Upper lobe of right lung (tissue), 1 donor: ENCODE results near the gene FOXO1. TPM values are rescaled to one million over a fixed set of nuclear protein-coding genes. Genes with fewer than 3 reads are reported as not detected.

Experiments
- ATAC-seq: fragments of 200-7000 bp; cut with Tn5 transposase; one replicate; pipeline ENCODE4 v1.9.1; 2020; ENCODE audit warnings: mild to moderate bottlenecking, moderate library complexity
- DNase-seq: peaks from one replicate; pipeline ENCODE4 v3.0.0-alpha.2; 2020
- H3K27ac ChIP-seq: fragments of 200-600 bp; one replicate; pipeline ENCODE4 v1.8.0; 2022
- H3K27me3 ChIP-seq: fragments of 200-600 bp; one replicate; pipeline ENCODE4 v1.8.0; 2022; ENCODE audit warnings: mild to moderate bottlenecking
- H3K36me3 ChIP-seq: fragments of 200-600 bp; one replicate; pipeline ENCODE4 v1.8.0; 2022
- H3K4me1 ChIP-seq: fragments of 200-600 bp; one replicate; pipeline ENCODE4 v1.8.0; 2022
- H3K4me3 ChIP-seq: fragments of 200-600 bp; one replicate; pipeline ENCODE4 v1.8.0; 2022; ENCODE audit warnings: mild to moderate bottlenecking
- H3K9me3 ChIP-seq: fragments of 200-600 bp; one replicate; pipeline ENCODE4 v1.8.0; 2022
- intact Hi-C: fragments of 100-400 bp; cut with DNase I; formaldehyde crosslinking; loops from one replicate; pipeline ENCODE4 v1.11.0; 2022
- total RNA-seq: library from RNA; stranded (reverse); fragmentation: NEBNext Ultra II Directional; extraction: Animal tissue kit (Norgen Biotek cat#: 25700); gene quantifications from one replicate; pipeline ENCODE4 v1.2.1, GENCODE V29; 2021
- TF ChIP-seq, protein P1 (sequence below): fragments of 200-600 bp; IDR thresholded peaks from one replicate; pipeline ENCODE4 v1.8.0; 2022; ENCODE audit warnings: antibody characterized with exemption
- donor health status: DM: no; HTN: yes; CAD: no; lungs with severe emphysema.

FOXO1 gene
- total RNA-seq, 1 donor from 2014 or later, result 29.4 TPM

DNA sequence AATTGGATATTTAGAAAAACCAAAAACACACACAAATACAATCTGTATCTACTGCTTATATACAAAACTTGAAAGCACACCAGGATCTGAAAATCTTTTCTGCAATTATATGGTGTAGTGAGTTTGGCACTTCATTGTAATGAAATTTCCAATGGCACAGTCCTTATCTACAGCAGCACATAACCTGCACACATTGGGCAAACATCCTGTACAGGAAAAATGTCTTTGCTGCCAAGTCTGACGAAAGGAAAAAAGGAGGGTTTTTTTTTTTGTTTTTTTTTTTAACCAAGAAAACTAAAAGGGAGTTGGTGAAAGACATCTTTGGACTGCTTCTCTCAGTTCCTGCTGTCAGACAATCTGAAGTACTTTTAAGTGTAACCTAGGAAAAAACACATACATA is 107.8 kb downstream of the FOXO1 start:
- no peak for DNase-seq
- Histone ChIP-seq H3K27ac (no peak overlapping the region), H3K4me3 (no peak overlapping the region), H3K36me3 (peaks cover 17% of the 10 kb centered on the region), H3K9me3 (no peaks in the 10 kb centered on the region), H3K4me1 (peaks cover 28% of the 10 kb centered on the region), H3K27me3 (no peaks in the 10 kb centered on the region)
- TF ChIP-seq, protein P1, sequence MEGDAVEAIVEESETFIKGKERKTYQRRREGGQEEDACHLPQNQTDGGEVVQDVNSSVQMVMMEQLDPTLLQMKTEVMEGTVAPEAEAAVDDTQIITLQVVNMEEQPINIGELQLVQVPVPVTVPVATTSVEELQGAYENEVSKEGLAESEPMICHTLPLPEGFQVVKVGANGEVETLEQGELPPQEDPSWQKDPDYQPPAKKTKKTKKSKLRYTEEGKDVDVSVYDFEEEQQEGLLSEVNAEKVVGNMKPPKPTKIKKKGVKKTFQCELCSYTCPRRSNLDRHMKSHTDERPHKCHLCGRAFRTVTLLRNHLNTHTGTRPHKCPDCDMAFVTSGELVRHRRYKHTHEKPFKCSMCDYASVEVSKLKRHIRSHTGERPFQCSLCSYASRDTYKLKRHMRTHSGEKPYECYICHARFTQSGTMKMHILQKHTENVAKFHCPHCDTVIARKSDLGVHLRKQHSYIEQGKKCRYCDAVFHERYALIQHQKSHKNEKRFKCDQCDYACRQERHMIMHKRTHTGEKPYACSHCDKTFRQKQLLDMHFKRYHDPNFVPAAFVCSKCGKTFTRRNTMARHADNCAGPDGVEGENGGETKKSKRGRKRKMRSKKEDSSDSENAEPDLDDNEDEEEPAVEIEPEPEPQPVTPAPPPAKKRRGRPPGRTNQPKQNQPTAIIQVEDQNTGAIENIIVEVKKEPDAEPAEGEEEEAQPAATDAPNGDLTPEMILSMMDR, result no peak
- ATAC-seq, result no peak
- intact Hi-C loops, result no loop called here

DNA sequence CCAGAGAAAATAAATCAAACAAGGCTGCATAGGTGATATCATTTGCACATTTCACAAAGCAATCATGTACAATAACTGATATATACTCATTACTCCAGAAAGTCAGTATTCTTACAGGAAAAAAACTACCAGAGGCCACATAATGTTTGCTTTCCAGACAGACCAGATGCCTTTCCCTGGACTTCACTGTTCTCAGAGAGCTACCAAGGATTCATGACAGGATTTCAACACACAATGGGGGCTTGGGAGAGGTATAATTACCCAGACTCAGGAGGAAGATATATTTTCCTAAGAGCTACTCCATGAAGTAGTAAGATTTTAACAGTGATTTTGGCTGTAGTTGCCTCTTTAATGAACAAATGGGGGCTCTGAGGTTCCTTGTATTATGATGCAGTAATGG is 110.0 kb downstream of the FOXO1 start:
- Histone ChIP-seq H3K4me1 (peaks cover 10% of the 10 kb centered on the region), H3K27ac (no peak overlapping the region), H3K4me3 (no peak overlapping the region), H3K27me3 (no peaks in the 10 kb centered on the region), H3K9me3 (no peaks in the 10 kb centered on the region), H3K36me3 (peaks cover 17% of the 10 kb centered on the region)
- ATAC-seq (no peak), DNase-seq (no peak)
- intact Hi-C loops, result no loop called here
- TF ChIP-seq, protein P1, result no peak

DNA sequence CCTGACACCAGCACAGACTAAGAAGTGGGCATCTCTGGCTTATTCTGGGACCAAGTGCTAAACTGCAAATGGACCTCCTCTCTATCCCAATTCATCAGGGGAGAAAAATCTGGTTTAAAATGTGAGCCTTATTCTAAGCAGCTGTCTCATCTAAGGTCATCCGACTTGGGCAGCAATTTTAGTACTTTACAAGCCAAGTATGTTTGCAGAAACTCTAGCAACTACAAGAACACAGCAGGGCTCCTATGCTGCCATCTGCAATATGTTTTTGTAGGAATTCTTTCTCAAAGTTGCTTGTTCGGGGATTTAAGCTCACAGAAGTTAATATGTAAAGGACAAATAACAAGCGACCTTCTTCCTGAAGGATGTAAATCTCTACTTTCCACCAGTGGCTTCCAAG is 113.1 kb downstream of the FOXO1 start:
- intact Hi-C loops, result no loop called here
- no peak overlapping the region for H3K27ac ChIP-seq
- H3K9me3 ChIP-seq, result no peaks in the 10 kb centered on the region
- DNase-seq, result no peak
- ATAC-seq, result no peak
- no peaks in the 10 kb centered on the region for H3K27me3 ChIP-seq
- peaks cover 10% of the 10 kb centered on the region for H3K4me1 ChIP-seq
- peaks cover 10% of the 10 kb centered on the region for H3K36me3 ChIP-seq
- H3K4me3 ChIP-seq, result no peak overlapping the region
- TF ChIP-seq, protein P1, result no peak

DNA sequence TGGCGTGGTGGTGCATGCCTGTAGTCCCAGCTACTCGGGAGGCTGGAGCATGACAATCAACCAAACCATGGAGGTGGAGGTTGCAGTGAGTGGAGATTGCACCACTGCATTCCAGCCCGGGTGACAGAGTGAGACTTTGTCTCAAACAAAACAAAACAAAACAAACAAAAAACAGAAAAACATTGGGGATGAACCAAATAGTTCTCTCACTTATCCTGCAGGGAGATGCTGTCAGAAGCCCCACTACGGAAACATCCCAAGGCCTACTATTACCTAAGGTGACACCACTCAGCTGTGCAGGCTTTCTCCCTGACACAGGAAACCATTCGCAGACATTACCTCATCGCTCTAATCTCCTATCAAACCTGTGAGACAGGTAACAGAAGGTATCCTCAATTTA is 113.5 kb downstream of the FOXO1 start:
- no peak for ATAC-seq
- TF ChIP-seq, protein P1, result no peak
- intact Hi-C loops, result no loop called here

DNA sequence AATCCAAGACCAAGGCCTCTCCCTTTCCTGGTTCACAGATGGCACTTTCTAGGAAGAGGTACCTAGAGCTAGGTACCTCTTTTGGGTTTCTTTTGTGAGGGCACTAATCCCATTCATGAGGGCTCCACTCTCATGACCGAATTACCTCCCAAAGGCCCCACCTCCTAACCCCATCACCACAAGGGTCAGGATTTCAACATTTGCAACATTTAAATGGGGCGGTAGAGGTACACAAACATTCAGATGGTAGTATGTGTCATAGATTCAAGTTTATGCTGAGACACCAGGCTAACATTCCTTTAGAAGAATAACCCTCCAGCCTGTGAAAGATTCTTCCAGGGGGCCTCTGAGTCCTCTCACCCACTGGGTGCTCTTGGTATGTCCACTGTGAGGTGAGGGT is 116.3 kb downstream of the FOXO1 start:
- ATAC-seq (no peak), DNase-seq (no peak)
- Histone ChIP-seq H3K9me3 (no peaks in the 10 kb centered on the region), H3K36me3 (no peaks in the 10 kb centered on the region), H3K4me3 (no peak overlapping the region), H3K27me3 (no peaks in the 10 kb centered on the region), H3K27ac (no peak overlapping the region), H3K4me1 (peaks cover 7% of the 10 kb centered on the region)
- intact Hi-C loops, result no loop called here
- TF ChIP-seq, protein P1, result no peak

More for the DNA sequence above, 113.5 kb downstream of the FOXO1 start:
- Histone ChIP-seq H3K27me3 (no peaks in the 10 kb centered on the region), H3K27ac (no peak overlapping the region), H3K36me3 (peaks cover 10% of the 10 kb centered on the region), H3K4me3 (no peak overlapping the region), H3K4me1 (peaks cover 14% of the 10 kb centered on the region), H3K9me3 (no peaks in the 10 kb centered on the region)
- DNase-seq, result no peak

DNA sequence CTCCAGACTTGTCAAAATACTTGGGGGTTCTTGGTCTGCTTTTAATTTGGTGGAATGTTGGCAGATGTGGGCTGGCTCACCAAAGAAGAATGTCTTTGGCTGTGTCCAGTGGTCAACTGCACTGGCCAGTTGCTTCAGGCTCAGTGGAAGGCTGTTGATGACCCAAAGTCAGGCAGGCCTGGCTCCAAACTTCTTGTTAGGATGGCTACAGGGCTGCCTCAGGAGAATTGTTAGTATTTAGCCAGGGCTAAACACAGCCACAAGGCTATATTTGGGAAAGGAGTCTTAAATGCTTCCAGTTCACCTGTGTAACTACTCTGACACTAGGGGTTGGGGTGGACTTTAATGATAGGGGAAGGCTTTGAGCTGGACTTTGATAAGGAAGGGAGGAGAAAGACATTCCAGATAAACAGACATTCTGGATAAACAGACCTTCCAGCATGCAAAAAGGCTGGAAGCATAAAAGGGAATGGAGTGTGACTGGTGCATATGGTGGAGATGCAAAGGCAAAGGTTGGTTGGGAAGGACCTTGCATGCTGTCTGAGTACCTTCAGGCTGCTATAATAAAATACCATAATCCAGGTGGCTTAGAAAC is 116.8 kb downstream of the FOXO1 start:
- intact Hi-C loops, result no loop called here
- peaks cover 7% of the 10 kb centered on the region for H3K4me1 ChIP-seq
- ATAC-seq (no peak), DNase-seq (no peak)
- no peaks in the 10 kb centered on the region for H3K27me3 ChIP-seq
- no peak overlapping the region for H3K4me3 ChIP-seq
- H3K9me3 ChIP-seq, result no peaks in the 10 kb centered on the region
- H3K36me3 ChIP-seq, result no peaks in the 10 kb centered on the region
- H3K27ac ChIP-seq, result no peak overlapping the region
- TF ChIP-seq, protein P1, result no peak
